GM12872 (cell line): ENCODE measurements around the gene SHE.
A peak's percentile ranks its signal among the peaks of the same experiment; 100 is the strongest.

ENCODE experiments used
- CTCF ChIP-seq: IDR thresholded peaks from 3 replicates; pipeline ENCODE4 v1.5.1; 2011; ENCODE audit warnings: low read depth, mild to moderate bottlenecking, low read length, moderate library complexity; ENCODE audit not compliant: insufficient read depth

The SHE gene

DNA sequence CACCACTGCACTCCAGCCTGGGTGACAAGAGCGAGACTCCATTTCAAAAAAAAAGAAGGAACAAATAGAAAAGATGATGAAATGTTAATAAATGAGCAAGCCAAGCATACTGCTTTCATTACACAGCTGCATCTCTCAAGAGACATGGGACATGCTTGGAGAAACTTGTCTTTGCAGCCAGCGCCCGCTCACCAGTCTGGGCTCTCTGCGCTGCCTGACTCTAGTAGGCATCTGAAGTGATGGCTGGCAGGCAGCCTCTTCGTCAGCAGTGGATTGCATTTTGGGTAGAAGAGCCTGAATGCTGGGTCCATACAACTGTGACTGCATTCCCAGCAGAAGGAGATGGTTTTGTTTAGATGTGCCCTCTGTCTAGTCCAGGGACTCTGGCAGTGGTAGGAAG lies 49.1 kb downstream of the SHE start:
- no peak for TF ChIP-seq CTCF

DNA sequence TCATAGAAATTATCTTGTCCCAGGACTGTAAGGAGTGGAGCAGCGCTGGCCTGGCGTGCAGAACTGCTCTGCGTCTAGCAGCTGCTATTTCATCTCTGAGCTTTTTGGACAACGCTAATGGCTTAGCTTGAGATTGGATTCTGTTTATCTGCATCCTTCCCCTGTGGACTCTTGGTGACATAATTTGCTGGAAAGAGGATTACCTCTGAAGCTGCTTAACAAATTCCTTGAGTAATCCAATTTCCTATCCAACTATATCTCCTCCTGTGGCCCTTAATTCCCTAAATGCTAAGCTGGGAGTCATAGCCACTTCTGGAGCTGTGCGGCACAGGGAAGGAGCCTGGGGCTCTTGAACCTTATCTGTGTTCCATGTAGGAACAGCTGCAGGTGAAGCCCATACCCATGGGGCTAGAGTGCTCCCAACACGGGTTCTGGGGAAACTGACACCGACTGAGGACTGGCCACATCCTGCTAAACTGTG lies 53.8 kb downstream of the SHE start:
- TF ChIP-seq CTCF, result no peak

GRCh38 chr1:154446789-154447188 lies 55.4 kb downstream of the SHE start:
- TF ChIP-seq CTCF, result no peak

GRCh38 chr1:154446292-154446691 lies 55.9 kb downstream of the SHE start:
- no peak for TF ChIP-seq CTCF

DNA sequence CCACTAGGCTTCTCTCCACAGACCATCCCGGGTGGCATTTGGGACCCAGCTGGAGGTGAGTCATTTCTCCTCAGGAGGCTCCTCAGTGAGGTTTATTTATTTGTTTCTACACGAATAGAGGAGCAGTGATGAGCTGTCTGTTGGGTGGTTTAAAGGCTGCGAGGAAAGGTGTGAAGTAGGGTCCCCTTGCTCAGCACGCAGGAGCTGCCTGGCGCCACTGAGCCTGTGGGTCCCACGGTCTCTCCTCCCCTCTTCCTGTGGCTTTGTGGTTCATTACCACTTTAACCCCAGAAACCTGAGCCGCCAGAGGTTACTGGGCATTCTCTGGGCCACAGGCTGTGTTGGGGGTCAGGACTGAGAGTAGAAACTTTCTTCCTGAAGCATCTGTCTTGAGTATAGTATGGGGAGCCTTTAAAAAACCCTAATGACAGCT lies 57.2 kb downstream of the SHE start:
- no peak for TF ChIP-seq CTCF

GRCh38 chr1:154443274-154444013 lies 58.8 kb downstream of the SHE start:
- no peak for TF ChIP-seq CTCF

DNA sequence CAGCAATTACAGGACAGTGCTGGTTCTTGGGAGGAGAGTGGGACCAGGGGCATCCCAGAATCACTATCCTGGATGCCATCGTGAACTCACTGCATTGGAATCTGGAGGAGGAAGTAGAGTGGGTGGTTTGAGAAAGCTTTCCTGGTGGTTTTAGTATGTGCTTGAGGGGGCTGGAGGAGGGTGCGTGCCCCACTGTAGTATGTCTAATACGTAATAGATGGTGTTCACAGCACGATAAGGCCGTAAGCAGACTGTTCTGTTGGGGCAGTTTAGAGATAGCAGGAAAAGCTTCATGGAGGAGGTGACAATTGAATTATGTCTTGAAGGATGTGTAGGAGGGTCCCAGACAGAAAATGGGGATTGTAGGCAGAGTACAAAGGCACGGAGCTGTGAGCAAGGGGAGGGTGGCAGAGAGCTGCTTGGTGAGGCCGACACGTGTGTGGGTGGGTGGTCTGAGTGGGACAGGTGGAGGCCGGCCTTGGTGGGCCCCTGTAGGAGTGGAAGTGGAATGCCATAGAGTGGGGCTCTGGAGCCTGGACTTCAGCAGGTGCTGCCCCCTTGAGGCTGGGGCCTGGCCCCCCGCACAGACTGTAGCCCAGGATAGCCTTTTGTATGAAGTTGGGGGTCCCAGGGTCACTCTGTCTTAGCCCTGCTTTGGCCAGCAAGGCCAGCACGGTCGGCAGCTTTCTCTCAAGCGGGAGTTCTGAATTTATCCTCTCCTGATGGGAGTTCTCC lies 60.0 kb downstream of the SHE start:
- TF ChIP-seq CTCF, result peak; percentile 71
